HepG2 (cell line): ENCODE results near the gene ECEL1. TPM values are rescaled to one million over a fixed set of nuclear protein-coding genes. Genes with fewer than 3 reads are reported as not detected.

Source experiments
- ATAC-seq: fragments of 200-7000 bp; cut with Tn5 transposase; 3 replicates; pipeline ENCODE4 v1.9.1; 2020; ENCODE audit warnings: mild to moderate bottlenecking, moderate library complexity
- BruUV-seq: library from RNA; stranded (reverse); fragments of 400-500 nt; replicated peaks from 2 replicates; lab custom pipeline; 2021; lab: Mats Ljungman, UMichigan
- CTCF ChIA-PET: fragments of 300-600 bp; formaldehyde crosslinking; extraction: SDS; loops from one replicate; lab custom pipeline; 2021; ENCODE audit warnings: low total read pairs, inconsistent platforms, low intra/inter-chr PET ratio; lab: Yijun Ruan, JAX
- POLR2A ChIA-PET: fragments of 350-600 bp; sonication (Branson Sonifier 250); formaldehyde crosslinking; loops from one replicate; lab custom pipeline; 2020; ENCODE audit warnings: antibody characterized with exemption, inconsistent platforms; lab: Yijun Ruan, JAX
- DNase-seq: peaks from one replicate; pipeline ENCODE4 v3.0.0-alpha.2; 2015; ENCODE audit warnings: low spot score
- FAIRE-seq: peaks from 3 replicates; lab custom pipeline; 2011; peaks lifted over from hg19 to GRCh38; lab: Jason Lieb, UNC
- H2AFZ ChIP-seq: one replicate; pipeline ENCODE4 v1.6.1; 2011; ENCODE audit warnings: low read length, inconsistent platforms
- H3K27ac ChIP-seq: fragments of 300-600 bp; 3 replicates; pipeline ENCODE4 v1.8.0; 2011; ENCODE audit warnings: mixed run types, mild to moderate bottlenecking, mixed read lengths, low read length, inconsistent platforms; ENCODE audit not compliant: insufficient read depth; ENCODE audit errors: extremely low read length
- H3K27me3 ChIP-seq, 2 experiments: fragments of 200-600 bp in 1 of 2; 2 replicates in 1 of 2; 3 replicates in 1 of 2; pipeline versions ENCODE4 v1.6.0 to v1.8.0; 2011; ENCODE audit warnings: low read length in 2 of 2, mild to moderate bottlenecking in 2 of 2, moderate library complexity in 2 of 2, inconsistent platforms in 1 of 2; ENCODE audit not compliant: insufficient read depth in 2 of 2, control insufficient read depth in 1 of 2
- H3K36me3 ChIP-seq, 2 experiments: fragments of 200-600 bp in 1 of 2; replicated peaks in 1 of 2; 2 replicates in 1 of 2; 3 replicates in 1 of 2; pipeline versions ENCODE4 v1.5.1 to v1.8.0; 2011; ENCODE audit warnings: low read length in 2 of 2, inconsistent platforms in 1 of 2; ENCODE audit not compliant: insufficient read depth in 2 of 2, control insufficient read depth in 1 of 2
- H3K4me1 ChIP-seq: 2 replicates; pipeline ENCODE4 v1.5.1; 2012; ENCODE audit warnings: low read length, inconsistent platforms; ENCODE audit not compliant: insufficient read depth
- H3K4me2 ChIP-seq: 2 replicates; pipeline ENCODE4 v1.6.0; 2011; ENCODE audit warnings: low read depth, low read length, inconsistent platforms
- H3K4me3 ChIP-seq, 3 experiments: fragments of 200-600 bp in 1 of 3; sonication (generic), shearing (Covaris generic) in 1 of 3; replicated peaks in 1 of 3; 2 replicates each; pipeline ENCODE4 v1.5.1; 2011 to 2016; ENCODE audit warnings: low read length in 3 of 3, inconsistent platforms in 2 of 3, low read depth in 2 of 3, mild to moderate bottlenecking in 2 of 3, control low read depth in 1 of 3, mixed read lengths in 1 of 3; ENCODE audit not compliant: insufficient read depth in 1 of 3
- H3K79me2 ChIP-seq: one replicate; pipeline ENCODE4 v1.6.1; 2011; ENCODE audit warnings: low read length, inconsistent platforms; ENCODE audit not compliant: insufficient read depth
- H3K9ac ChIP-seq: 2 replicates; pipeline ENCODE4 v1.6.0; 2011; ENCODE audit warnings: mild to moderate bottlenecking, low read depth, low read length, inconsistent platforms; ENCODE audit not compliant: insufficient read depth
- H3K9me3 ChIP-seq: 2 replicates; pipeline ENCODE4 v1.5.1; 2012; ENCODE audit warnings: mild to moderate bottlenecking, low read length
- H4K20me1 ChIP-seq: 2 replicates; pipeline ENCODE4 v1.6.0; 2011; ENCODE audit warnings: inconsistent platforms, mild to moderate bottlenecking, low read length, moderate library complexity; ENCODE audit not compliant: insufficient read depth
- AGO2 ChIP-seq: fragments of 200-400 bp; formaldehyde crosslinking; optimal IDR thresholded peaks from 2 replicates; pipeline ENCODE3; 2017; ENCODE audit warnings: mild to moderate bottlenecking, low read depth, low read length, moderate library complexity
- DZIP1 ChIP-seq: sonication (generic); formaldehyde crosslinking; IDR thresholded peaks from 2 replicates; pipeline ENCODE4 v1.5.0; 2020; ENCODE audit warnings: mild to moderate bottlenecking, missing genetic modification reagents
- ESRRA ChIP-seq: sonication (generic); formaldehyde crosslinking; IDR thresholded peaks from 2 replicates; pipeline ENCODE4 v1.5.1; 2020; ENCODE audit warnings: mild to moderate bottlenecking, low read depth, missing genetic modification reagents
- ETS1 ChIP-seq: sonication (generic); formaldehyde crosslinking; IDR thresholded peaks from 2 replicates; pipeline ENCODE4 v1.4.0; 2020; ENCODE audit warnings: missing genetic modification reagents
- IRF1 ChIP-seq: sonication (generic); formaldehyde crosslinking; IDR thresholded peaks from 2 replicates; pipeline ENCODE4 v1.4.0; 2020; ENCODE audit warnings: low read depth, mild to moderate bottlenecking, missing genetic modification reagents
- KLF11 ChIP-seq: IDR thresholded peaks from 2 replicates; pipeline ENCODE4 v1.6.1; 2016; ENCODE audit warnings: missing compliant biosample characterization
- KLF9 ChIP-seq: IDR thresholded peaks from 2 replicates; pipeline ENCODE4 v1.6.1; 2016; ENCODE audit warnings: low read depth
- MYNN ChIP-seq: sonication (generic); formaldehyde crosslinking; IDR thresholded peaks from 2 replicates; pipeline ENCODE4 v1.4.0; 2020; ENCODE audit warnings: mild to moderate bottlenecking, low read depth, missing genetic modification reagents
- POGZ ChIP-seq: sonication (generic); formaldehyde crosslinking; IDR thresholded peaks from 2 replicates; pipeline ENCODE4 v1.4.0; 2020; ENCODE audit warnings: mild to moderate bottlenecking, missing genetic modification reagents
- THYN1 ChIP-seq: sonication (generic); formaldehyde crosslinking; IDR thresholded peaks from 2 replicates; pipeline ENCODE4 v1.8.1; 2023; ENCODE audit warnings: low read depth, mild to moderate bottlenecking, moderate library complexity, missing genetic modification reagents, borderline replicate concordance
- ZNF383 ChIP-seq: sonication (generic); formaldehyde crosslinking; IDR thresholded peaks from 2 replicates; pipeline ENCODE4 v1.4.0; 2020; ENCODE audit warnings: missing genetic modification reagents, mild to moderate bottlenecking, borderline replicate concordance
- ZNF691 ChIP-seq: sonication (generic); formaldehyde crosslinking; IDR thresholded peaks from 2 replicates; pipeline ENCODE4 v1.4.0; 2020; ENCODE audit warnings: missing genetic modification reagents, low read depth, mild to moderate bottlenecking, borderline replicate concordance
- WGBS: methylation state at CpG from one replicate; pipeline ENCODE4 v1.1.6; 2017; ENCODE audit warnings: low lambda C conversion rate; 5-methylcytosine and 5-hydroxymethylcytosine counted together
- in situ Hi-C: cut with HindIII; loops from 2 replicates; pipeline ENCODE4 v1.10.0; 2017; ENCODE audit warnings: low pct_unique_long_range_greater_than_20kb; ENCODE audit not compliant: extremely low pct_ligation_motif_present
- intact Hi-C: fragments of 100-400 bp; cut with micrococcal nuclease; formaldehyde crosslinking; loops from one replicate; pipeline ENCODE4 v1.10.0; 2022; ENCODE audit not compliant: unreplicated experiment
- polyA plus RNA-seq, 8 experiments: library from polyadenylated mRNA; depleted of rRNA in 3 of 8; stranded (reverse) in 7 of 8; unstranded in 1 of 8; fragments of >200 nt; fragmentation: Illumina TruSeq in 4 of 8; extraction: Trizol in 4 of 8; gene quantifications; 2 replicates each; pipeline versions ENCODE4 v1.2.1 to v1.2.3, GENCODE V29; 2011 to 2016; ENCODE audit warnings: low read depth in 4 of 8, missing spikeins in 1 of 8, mixed read lengths in 1 of 8; ENCODE audit not compliant: insufficient read depth in 1 of 8
- total RNA-seq, 5 experiments: library from RNA; depleted of rRNA; stranded (reverse); fragments of >200 nt; fragmentation: Illumina TruSeq; extraction: Trizol; gene quantifications; 2 replicates each; pipeline ENCODE4 v1.2.3, GENCODE V29; 2016; ENCODE audit warnings: low read depth in 1 of 5

Gene ECEL1
- total and polyA plus RNA-seq, 2 of the 13 experiments (the other 11 are each of a cell fraction or from before 2014, with no cell fraction given), result not detected

GRCh38 chr2:232434563-232435374, 52.9 kb downstream of the ECEL1 start:
- Histone ChIP-seq H3K36me3 (no peaks in the 10 kb centered on the region), H3K79me2 (no peaks in the 10 kb centered on the region), H3K9me3 (no peaks in the 10 kb centered on the region), H3K4me1 (no peaks in the 10 kb centered on the region), H3K27me3 (peaks cover 24 to 44% of the 10 kb centered on the region in 2 experiments), H3K27ac (no peak overlapping the region), H3K4me3 (no peak overlapping the region), H2AFZ (no peak overlapping the region), H3K9ac (no peak overlapping the region), H3K4me2 (no peak overlapping the region), H4K20me1 (no peaks in the 10 kb centered on the region)
- TF ChIP-seq ESRRA (CRISPR knock-in tag), result no peak
- no peak for TF ChIP-seq ETS1
- ATAC-seq (no peak), DNase-seq (no peak), FAIRE-seq (no peak)
- intact Hi-C loops, result no loop called here
- ChIA-PET CTCF (no interaction called here), POLR2A (no interaction called here)
- 45% methylated on average over 10 of the region's 12 CpGs for WGBS
- BruUV-seq, result no TSS peak
- in situ Hi-C loops, result no loop called here

- WGBS, result 14% methylated on average over 9 of the region's 9 CpGs
- DNase-seq, result no peak
- Histone ChIP-seq H3K27ac (no peak overlapping the region), H2AFZ (no peak overlapping the region), H3K4me1 (no peaks in the 10 kb centered on the region), H4K20me1 (no peaks in the 10 kb centered on the region), H3K79me2 (no peaks in the 10 kb centered on the region), H3K9me3 (no peaks in the 10 kb centered on the region), H3K4me2 (no peak overlapping the region), H3K36me3 (no peaks in the 10 kb centered on the region), H3K4me3 (no peak overlapping the region), H3K9ac (no peak overlapping the region), H3K27me3 (peaks cover 24 to 44% of the 10 kb centered on the region in 2 experiments)
- no peak for ATAC-seq
- ChIA-PET POLR2A (no interaction called here), CTCF (no interaction called here)
- intact Hi-C loops, result no loop called here
- no peak for FAIRE-seq
- in situ Hi-C loops, result no loop called here
- no TSS peak for BruUV-seq
- no peak for TF ChIP-seq THYN1
- no peak for TF ChIP-seq POGZ
- no peak for TF ChIP-seq KLF9
- TF ChIP-seq KLF11 (CRISPR knock-in tag), result no peak
- TF ChIP-seq AGO2, result no peak
- TF ChIP-seq IRF1 (CRISPR knock-in tag), result no peak
- TF ChIP-seq MYNN (CRISPR knock-in tag), result no peak
- TF ChIP-seq ZNF691 (CRISPR knock-in tag), result no peak
- no peak for TF ChIP-seq DZIP1 (CRISPR knock-in tag)
- TF ChIP-seq ZNF383 (CRISPR knock-in tag), result no peak
These were observed 53.5 kb downstream of the ECEL1 start for GRCh38 chr2:232434091-232434490.
